HCT116 (cell line): ENCODE results near the gene LHPP.

Experiments
- CBX3 ChIP-seq: IDR thresholded peaks from 2 replicates; pipeline ENCODE4 v1.6.1; 2012; ENCODE audit warnings: low read depth
- EZH2 ChIP-seq: fragments of 200-600 bp; sonication (generic); IDR thresholded peaks from 2 replicates; pipeline ENCODE4 v1.6.1; 2017; ENCODE audit warnings: antibody characterized with exemption, mixed run types
- EZH2phosphoT487 ChIP-seq: fragments of 200-600 bp; IDR thresholded peaks from 2 replicates; pipeline ENCODE4 v1.6.1; 2018; ENCODE audit warnings: antibody characterized with exemption, borderline replicate concordance
- POLR2A ChIP-seq: IDR thresholded peaks from 2 replicates; pipeline ENCODE4 v1.7.0; 2011; ENCODE audit warnings: borderline replicate concordance; ENCODE audit not compliant: insufficient read depth, insufficient read length; ENCODE audit errors: extremely low read depth
- SP1 ChIP-seq: IDR thresholded peaks from 2 replicates; pipeline ENCODE4 v1.6.1; 2012; ENCODE audit warnings: low read depth
- TCF7L2 ChIP-seq: IDR thresholded peaks from 2 replicates; pipeline ENCODE4 v1.7.0; 2011; ENCODE audit warnings: borderline replicate concordance, inconsistent platforms; ENCODE audit not compliant: insufficient read depth, insufficient read length; ENCODE audit errors: extremely low read depth
- ZNF274 ChIP-seq: fragments of 200-500 bp; sonication (Bioruptor generic); IDR thresholded peaks from 2 replicates; pipeline ENCODE4 v1.6.1; 2014; ENCODE audit warnings: mild to moderate bottlenecking, low read depth, low read length, inconsistent platforms
- TF ChIP-seq, protein P1 (sequence below), 3 experiments: fragments of 200-600 bp in 1 of 3; sonication (generic) in 1 of 3; IDR thresholded peaks in 2 of 3; conservative IDR thresholded peaks in 1 of 3; 2 replicates each; pipeline ENCODE4 v1.5.1; 2012 to 2017; ENCODE audit warnings: low read depth in 2 of 3, low read length in 2 of 3, antibody characterized with exemption in 1 of 3, borderline replicate concordance in 1 of 3, control low read depth in 1 of 3, mild to moderate bottlenecking in 1 of 3, mixed read lengths in 1 of 3, mixed run types in 1 of 3, moderate library complexity in 1 of 3; ENCODE audit not compliant: insufficient read depth in 1 of 3
- TF ChIP-seq, protein P2 (sequence below): IDR thresholded peaks from 2 replicates; pipeline ENCODE4 v1.6.1; 2012; ENCODE audit warnings: low read depth

DNA sequence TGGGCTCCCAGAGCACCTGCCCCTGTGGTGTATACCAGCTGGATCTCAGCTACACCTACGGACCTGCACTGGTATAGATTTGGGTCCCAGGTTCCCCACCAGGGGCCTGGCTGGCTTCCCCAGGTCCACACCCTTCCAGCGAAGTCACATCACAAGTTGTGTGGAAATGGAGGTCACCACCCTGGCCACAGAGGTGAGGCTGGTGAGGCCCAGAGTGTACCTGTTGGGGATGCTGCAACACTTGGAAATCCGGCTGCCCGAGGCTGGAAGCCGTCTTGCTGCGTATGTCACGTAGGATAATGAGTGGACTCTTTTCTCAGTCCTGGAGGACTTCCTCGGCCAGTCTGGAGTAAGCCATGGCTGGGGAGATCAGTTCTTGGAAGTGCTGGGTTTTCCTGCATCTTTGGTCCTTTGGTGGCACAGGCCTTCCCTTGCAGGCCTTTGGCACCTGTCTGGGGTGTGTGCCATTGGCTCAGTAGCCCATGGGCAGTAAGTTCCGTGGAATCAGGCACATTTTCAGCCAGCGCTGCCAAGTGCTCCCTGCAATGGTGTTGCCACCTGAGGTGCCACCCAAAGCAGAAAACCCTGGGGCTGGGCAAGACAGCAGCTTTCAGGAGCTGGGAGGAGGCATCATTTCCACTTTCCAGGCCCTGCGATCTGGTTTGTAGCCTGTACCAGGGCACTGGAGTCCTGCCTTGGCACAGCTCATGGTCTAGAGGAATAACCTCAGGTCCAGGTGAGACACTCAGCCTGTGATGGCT, 97.9 kb downstream of the LHPP start:
- TF ChIP-seq, protein P1, sequence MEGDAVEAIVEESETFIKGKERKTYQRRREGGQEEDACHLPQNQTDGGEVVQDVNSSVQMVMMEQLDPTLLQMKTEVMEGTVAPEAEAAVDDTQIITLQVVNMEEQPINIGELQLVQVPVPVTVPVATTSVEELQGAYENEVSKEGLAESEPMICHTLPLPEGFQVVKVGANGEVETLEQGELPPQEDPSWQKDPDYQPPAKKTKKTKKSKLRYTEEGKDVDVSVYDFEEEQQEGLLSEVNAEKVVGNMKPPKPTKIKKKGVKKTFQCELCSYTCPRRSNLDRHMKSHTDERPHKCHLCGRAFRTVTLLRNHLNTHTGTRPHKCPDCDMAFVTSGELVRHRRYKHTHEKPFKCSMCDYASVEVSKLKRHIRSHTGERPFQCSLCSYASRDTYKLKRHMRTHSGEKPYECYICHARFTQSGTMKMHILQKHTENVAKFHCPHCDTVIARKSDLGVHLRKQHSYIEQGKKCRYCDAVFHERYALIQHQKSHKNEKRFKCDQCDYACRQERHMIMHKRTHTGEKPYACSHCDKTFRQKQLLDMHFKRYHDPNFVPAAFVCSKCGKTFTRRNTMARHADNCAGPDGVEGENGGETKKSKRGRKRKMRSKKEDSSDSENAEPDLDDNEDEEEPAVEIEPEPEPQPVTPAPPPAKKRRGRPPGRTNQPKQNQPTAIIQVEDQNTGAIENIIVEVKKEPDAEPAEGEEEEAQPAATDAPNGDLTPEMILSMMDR (IDR thresholded peaks at IDR 0.05 in 2 of 3, conservative IDR thresholded peaks at IDR 0.05 in 1 of 3; ENCODE audit: borderline replicate concordance in 1 of 3, insufficient read depth in 1 of 3, low read depth in 2 of 3, low read length in 2 of 3): no peak
- TF ChIP-seq ZNF274: no peak
- no peak for TF ChIP-seq EZH2
- TF ChIP-seq, protein P2, sequence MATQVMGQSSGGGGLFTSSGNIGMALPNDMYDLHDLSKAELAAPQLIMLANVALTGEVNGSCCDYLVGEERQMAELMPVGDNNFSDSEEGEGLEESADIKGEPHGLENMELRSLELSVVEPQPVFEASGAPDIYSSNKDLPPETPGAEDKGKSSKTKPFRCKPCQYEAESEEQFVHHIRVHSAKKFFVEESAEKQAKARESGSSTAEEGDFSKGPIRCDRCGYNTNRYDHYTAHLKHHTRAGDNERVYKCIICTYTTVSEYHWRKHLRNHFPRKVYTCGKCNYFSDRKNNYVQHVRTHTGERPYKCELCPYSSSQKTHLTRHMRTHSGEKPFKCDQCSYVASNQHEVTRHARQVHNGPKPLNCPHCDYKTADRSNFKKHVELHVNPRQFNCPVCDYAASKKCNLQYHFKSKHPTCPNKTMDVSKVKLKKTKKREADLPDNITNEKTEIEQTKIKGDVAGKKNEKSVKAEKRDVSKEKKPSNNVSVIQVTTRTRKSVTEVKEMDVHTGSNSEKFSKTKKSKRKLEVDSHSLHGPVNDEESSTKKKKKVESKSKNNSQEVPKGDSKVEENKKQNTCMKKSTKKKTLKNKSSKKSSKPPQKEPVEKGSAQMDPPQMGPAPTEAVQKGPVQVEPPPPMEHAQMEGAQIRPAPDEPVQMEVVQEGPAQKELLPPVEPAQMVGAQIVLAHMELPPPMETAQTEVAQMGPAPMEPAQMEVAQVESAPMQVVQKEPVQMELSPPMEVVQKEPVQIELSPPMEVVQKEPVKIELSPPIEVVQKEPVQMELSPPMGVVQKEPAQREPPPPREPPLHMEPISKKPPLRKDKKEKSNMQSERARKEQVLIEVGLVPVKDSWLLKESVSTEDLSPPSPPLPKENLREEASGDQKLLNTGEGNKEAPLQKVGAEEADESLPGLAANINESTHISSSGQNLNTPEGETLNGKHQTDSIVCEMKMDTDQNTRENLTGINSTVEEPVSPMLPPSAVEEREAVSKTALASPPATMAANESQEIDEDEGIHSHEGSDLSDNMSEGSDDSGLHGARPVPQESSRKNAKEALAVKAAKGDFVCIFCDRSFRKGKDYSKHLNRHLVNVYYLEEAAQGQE: no peak
- TF ChIP-seq EZH2phosphoT487: no peak
- no peak for TF ChIP-seq CBX3
- no peak for TF ChIP-seq POLR2A
- no peak for TF ChIP-seq SP1
- TF ChIP-seq TCF7L2: no peak
